ENCODE measurements around the gene AOC2. TPM values are rescaled to one million over a fixed set of nuclear protein-coding genes. Genes with fewer than 3 reads are reported as not detected.

The AOC2 gene, protein sequence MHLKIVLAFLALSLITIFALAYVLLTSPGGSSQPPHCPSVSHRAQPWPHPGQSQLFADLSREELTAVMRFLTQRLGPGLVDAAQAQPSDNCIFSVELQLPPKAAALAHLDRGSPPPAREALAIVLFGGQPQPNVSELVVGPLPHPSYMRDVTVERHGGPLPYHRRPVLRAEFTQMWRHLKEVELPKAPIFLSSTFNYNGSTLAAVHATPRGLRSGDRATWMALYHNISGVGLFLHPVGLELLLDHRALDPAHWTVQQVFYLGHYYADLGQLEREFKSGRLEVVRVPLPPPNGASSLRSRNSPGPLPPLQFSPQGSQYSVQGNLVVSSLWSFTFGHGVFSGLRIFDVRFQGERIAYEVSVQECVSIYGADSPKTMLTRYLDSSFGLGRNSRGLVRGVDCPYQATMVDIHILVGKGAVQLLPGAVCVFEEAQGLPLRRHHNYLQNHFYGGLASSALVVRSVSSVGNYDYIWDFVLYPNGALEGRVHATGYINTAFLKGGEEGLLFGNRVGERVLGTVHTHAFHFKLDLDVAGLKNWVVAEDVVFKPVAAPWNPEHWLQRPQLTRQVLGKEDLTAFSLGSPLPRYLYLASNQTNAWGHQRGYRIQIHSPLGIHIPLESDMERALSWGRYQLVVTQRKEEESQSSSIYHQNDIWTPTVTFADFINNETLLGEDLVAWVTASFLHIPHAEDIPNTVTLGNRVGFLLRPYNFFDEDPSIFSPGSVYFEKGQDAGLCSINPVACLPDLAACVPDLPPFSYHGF
- total RNA-seq: 1 to 10 TPM; 1.2 to 2.1 (median 1.4) TPM
- 1 to 10 TPM in 1 of 3 donors, not detected in 2; 1.2 TPM for polyA plus RNA-seq

DNA sequence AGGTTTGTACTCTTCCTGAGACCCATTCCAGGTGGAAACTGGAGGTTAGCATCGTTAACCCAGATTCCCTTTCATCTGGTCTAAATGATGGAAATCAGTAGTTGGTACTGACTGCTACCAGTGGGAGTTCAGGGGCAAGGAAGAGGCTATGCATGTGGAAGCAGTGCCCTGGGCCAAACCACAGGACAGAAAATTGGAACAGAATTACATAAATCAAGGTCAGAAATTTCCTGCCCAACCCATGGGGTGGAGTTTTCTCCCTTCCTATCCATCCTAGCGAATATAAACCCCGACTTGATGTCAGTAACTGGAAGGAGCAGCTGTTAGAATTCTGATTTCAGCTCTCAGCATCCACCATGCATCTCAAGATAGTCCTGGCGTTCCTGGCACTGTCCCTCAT lies at the start of gene AOC2:
Gene AOC2, plus strand, starts transcription at position 310 of the 400 bp plus-strand sequence. Its CDS starts 47 bp downstream, at position 357.
- Histone ChIP-seq H3K9me3 (no peaks in the 10 kb centered on the region), H3K4me3 (no peak within 1 kb of the TSS), H3K27me3 (no peaks in the 10 kb centered on the region), H3K36me3 (peaks cover 9 to 66% (median 38%) of the 10 kb centered on the region in 4 donors), H3K4me1 (peaks cover 0 to 7% (median 3%) of the 10 kb centered on the region in 4 donors), H3K27ac (peak within 1 kb of the TSS; percentile 29 to 55 (median 44))
- WGBS, 2 donors: 78 to 81% methylated on average over 4 of the region's 4 CpGs
- intact Hi-C loops (cut with DNase I): loop anchor here (2.0 to 5.0 kb wide), 2 partner anchors 85 to 153 kb away; partner anchors contain the start of gene RPL27
- TF ChIP-seq CTCF (IDR thresholded peaks at IDR 0.05) (no peak), POLR2AphosphoS5 (IDR thresholded peaks at IDR 0.05) (no peak), EP300 (IDR thresholded peaks at IDR 0.05) (no peak), POLR2A (IDR thresholded peaks at IDR 0.05) (no peak)
- no peak for DNase-seq

DNA sequence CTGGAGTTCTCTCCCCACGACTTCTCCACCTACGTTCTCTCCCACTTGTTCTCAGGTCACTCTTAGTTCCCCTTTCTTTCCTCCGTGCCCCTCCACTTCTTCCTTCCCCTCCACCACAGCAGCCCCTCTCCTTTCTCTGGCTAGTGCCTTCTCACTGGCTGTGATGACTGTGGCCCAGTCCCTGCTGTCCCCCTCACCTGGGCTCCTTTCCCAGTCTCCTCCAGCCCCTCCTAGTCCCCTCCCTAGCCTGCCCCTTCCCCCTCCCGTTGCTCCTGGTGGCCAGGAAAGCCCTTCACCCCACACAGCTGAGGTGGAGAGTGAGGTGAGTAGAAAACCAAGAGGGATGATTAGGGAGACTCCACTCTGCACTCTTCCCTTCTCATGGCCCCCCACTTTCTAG lies 49.3 kb upstream of the AOC2 start:
- TF ChIP-seq CTCF (IDR thresholded peaks at IDR 0.05) (no peak), EP300 (IDR thresholded peaks at IDR 0.05) (no peak), POLR2A (IDR thresholded peaks at IDR 0.05) (no peak), POLR2AphosphoS5 (IDR thresholded peaks at IDR 0.05) (no peak)
- Histone ChIP-seq H3K27ac (no peak overlapping the region), H3K4me1 (peaks cover 0 to 25% (median 22%) of the 10 kb centered on the region in 4 donors), H3K4me3 (no peak overlapping the region), H3K27me3 (no peaks in the 10 kb centered on the region), H3K9me3 (no peaks in the 10 kb centered on the region), H3K36me3 (peaks cover 0 to 23% (median 0%) of the 10 kb centered on the region in 4 donors)
- intact Hi-C loops (cut with DNase I): no loop called here
- WGBS, 2 donors: 42 to 57% methylated on average over 4 of the region's 4 CpGs
- DNase-seq: no peak

GRCh38 chr17:42795465-42795864 lies 48.9 kb upstream of the AOC2 start:
- H3K36me3 ChIP-seq: peaks cover 0 to 23% (median 0%) of the 10 kb centered on the region in 4 donors
- intact Hi-C loops (cut with DNase I): no loop called here

More at GRCh38 chr17:42795465-42795864, 48.9 kb upstream of the AOC2 start:
- no peak for DNase-seq
- Histone ChIP-seq H3K4me3 (no peak overlapping the region), H3K9me3 (no peaks in the 10 kb centered on the region), H3K4me1 (peaks cover 0 to 25% (median 22%) of the 10 kb centered on the region in 4 donors), H3K27me3 (no peaks in the 10 kb centered on the region), H3K27ac (no peak overlapping the region)
- no peak for TF ChIP-seq EP300 (IDR thresholded peaks at IDR 0.05)
- TF ChIP-seq POLR2A (IDR thresholded peaks at IDR 0.05): no peak
- no peak for TF ChIP-seq CTCF (IDR thresholded peaks at IDR 0.05)
- TF ChIP-seq POLR2AphosphoS5 (IDR thresholded peaks at IDR 0.05): no peak
- 39 to 80% methylated on average over 10 of the region's 10 CpGs for WGBS, 2 donors
